A549 (cell line): ENCODE measurements around the gene PTPRN2.

Experiments
- BCL3 ChIP-seq: fragments of >200 bp; sonication (Bioruptor Twin); formaldehyde crosslinking; IDR thresholded peaks from 3 replicates; pipeline ENCODE4 v1.6.1; 2016
- GATA3 ChIP-seq: IDR thresholded peaks from 2 replicates; pipeline ENCODE4 v1.6.1; 2012; ENCODE audit warnings: borderline replicate concordance
- MAX ChIP-seq: IDR thresholded peaks from 2 replicates; pipeline ENCODE4 v1.6.1; 2012
- TF ChIP-seq, protein P1 (sequence below): fragments of 200-600 bp; sonication (generic); IDR thresholded peaks from 2 replicates; pipeline ENCODE4 v1.6.1; 2016; ENCODE audit warnings: antibody characterized with exemption, mild to moderate bottlenecking, moderate library complexity
- TF ChIP-seq, protein P2 (sequence below): IDR thresholded peaks from 2 replicates; pipeline ENCODE4 v1.6.1; 2012; ENCODE audit warnings: low read depth, borderline replicate concordance

GRCh38 chr7:157521061-157521731 lies 1066.4 kb downstream of the PTPRN2 start:
- no peak for TF ChIP-seq GATA3
- TF ChIP-seq BCL3: no peak
- TF ChIP-seq, protein P1, sequence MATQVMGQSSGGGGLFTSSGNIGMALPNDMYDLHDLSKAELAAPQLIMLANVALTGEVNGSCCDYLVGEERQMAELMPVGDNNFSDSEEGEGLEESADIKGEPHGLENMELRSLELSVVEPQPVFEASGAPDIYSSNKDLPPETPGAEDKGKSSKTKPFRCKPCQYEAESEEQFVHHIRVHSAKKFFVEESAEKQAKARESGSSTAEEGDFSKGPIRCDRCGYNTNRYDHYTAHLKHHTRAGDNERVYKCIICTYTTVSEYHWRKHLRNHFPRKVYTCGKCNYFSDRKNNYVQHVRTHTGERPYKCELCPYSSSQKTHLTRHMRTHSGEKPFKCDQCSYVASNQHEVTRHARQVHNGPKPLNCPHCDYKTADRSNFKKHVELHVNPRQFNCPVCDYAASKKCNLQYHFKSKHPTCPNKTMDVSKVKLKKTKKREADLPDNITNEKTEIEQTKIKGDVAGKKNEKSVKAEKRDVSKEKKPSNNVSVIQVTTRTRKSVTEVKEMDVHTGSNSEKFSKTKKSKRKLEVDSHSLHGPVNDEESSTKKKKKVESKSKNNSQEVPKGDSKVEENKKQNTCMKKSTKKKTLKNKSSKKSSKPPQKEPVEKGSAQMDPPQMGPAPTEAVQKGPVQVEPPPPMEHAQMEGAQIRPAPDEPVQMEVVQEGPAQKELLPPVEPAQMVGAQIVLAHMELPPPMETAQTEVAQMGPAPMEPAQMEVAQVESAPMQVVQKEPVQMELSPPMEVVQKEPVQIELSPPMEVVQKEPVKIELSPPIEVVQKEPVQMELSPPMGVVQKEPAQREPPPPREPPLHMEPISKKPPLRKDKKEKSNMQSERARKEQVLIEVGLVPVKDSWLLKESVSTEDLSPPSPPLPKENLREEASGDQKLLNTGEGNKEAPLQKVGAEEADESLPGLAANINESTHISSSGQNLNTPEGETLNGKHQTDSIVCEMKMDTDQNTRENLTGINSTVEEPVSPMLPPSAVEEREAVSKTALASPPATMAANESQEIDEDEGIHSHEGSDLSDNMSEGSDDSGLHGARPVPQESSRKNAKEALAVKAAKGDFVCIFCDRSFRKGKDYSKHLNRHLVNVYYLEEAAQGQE: no peak
- TF ChIP-seq MAX: no peak
- TF ChIP-seq, protein P2, sequence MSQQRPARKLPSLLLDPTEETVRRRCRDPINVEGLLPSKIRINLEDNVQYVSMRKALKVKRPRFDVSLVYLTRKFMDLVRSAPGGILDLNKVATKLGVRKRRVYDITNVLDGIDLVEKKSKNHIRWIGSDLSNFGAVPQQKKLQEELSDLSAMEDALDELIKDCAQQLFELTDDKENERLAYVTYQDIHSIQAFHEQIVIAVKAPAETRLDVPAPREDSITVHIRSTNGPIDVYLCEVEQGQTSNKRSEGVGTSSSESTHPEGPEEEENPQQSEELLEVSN: no peak
